AG09309 (cell line): ENCODE data around the gene CDC14A.

Experiments
- DNase-seq: peaks from one replicate; pipeline ENCODE4 v3.0.0-alpha.2; 2010; ENCODE audit warnings: low read depth
- H3K4me3 ChIP-seq: 2 replicates; pipeline ENCODE4 v1.5.1; 2011; ENCODE audit warnings: mild to moderate bottlenecking, low read depth, low read length, moderate library complexity; ENCODE audit not compliant: control insufficient read depth
- TF ChIP-seq, protein P1 (sequence below): IDR thresholded peaks from 2 replicates; pipeline ENCODE4 v1.5.1; 2011; ENCODE audit warnings: mild to moderate bottlenecking, low read depth, low read length, inconsistent platforms; ENCODE audit not compliant: insufficient read depth, control insufficient read depth; ENCODE audit errors: missing control alignments

CDC14A gene

GRCh38 chr1:100474834-100475233 is 122.5 kb downstream of the CDC14A start:
- no peak for DNase-seq
- no peak overlapping the region for H3K4me3 ChIP-seq
- TF ChIP-seq, protein P1, sequence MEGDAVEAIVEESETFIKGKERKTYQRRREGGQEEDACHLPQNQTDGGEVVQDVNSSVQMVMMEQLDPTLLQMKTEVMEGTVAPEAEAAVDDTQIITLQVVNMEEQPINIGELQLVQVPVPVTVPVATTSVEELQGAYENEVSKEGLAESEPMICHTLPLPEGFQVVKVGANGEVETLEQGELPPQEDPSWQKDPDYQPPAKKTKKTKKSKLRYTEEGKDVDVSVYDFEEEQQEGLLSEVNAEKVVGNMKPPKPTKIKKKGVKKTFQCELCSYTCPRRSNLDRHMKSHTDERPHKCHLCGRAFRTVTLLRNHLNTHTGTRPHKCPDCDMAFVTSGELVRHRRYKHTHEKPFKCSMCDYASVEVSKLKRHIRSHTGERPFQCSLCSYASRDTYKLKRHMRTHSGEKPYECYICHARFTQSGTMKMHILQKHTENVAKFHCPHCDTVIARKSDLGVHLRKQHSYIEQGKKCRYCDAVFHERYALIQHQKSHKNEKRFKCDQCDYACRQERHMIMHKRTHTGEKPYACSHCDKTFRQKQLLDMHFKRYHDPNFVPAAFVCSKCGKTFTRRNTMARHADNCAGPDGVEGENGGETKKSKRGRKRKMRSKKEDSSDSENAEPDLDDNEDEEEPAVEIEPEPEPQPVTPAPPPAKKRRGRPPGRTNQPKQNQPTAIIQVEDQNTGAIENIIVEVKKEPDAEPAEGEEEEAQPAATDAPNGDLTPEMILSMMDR = no peak

- TF ChIP-seq, protein P1 = no peak
- no peak overlapping the region for H3K4me3 ChIP-seq
- no peak for DNase-seq
These were observed 124.5 kb downstream of the CDC14A start for GRCh38 chr1:100476735-100477290.

DNA sequence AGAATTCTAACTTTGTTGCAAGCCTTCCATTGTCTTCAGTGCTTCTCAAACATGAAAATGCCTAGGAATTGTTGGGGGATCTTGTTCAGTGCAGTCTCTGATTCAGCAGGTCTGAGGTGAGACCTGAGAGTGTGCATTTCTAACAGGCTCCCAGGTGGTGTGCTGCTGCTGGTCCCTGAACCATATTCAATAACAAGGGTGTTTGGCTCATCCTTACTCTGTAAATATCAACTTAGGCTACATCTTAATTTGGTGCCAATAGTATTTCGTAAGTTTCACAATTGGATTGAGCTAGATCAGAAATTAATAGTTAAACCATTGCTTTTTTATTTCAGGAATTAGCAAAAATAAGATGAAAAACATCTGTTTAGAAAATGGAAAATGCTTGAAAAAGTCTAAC is 126.5 kb downstream of the CDC14A start:
- H3K4me3 ChIP-seq = no peak overlapping the region
- TF ChIP-seq, protein P1 = no peak
- no peak for DNase-seq

DNA sequence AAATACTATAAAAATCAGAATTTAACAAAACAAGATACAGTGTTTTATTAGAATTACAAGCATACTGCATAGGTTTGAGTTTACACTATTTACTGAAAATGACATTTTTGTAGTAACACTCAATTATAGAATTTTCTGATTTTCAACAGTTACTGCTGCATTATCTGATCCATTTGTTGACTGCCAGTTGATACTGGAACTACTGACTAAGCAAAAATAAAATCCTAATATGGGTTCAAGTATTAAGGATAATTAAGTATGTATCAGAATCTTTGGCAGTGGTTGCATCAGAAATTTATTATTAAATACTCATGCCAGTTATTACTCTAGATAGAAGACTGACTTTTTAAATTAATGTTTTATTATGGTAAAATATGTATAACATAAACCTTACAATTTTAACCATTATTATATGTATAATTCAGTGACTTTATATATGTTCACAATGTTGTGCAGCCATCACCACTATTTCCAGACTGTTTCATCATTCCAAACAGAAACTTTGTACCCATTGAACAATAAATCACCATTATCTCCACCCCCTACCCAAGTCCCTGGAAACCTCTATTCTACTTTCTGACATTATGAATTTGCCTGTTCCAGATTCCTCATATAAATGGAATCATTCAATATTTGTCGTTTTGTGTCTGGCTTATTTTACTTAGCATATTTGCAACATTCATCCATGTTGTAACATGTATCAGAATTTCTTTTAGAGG is 127.5 kb downstream of the CDC14A start:
- no peak overlapping the region for H3K4me3 ChIP-seq
- DNase-seq = no peak
- TF ChIP-seq, protein P1 = no peak

- DNase-seq = no peak
- no peak overlapping the region for H3K4me3 ChIP-seq
- TF ChIP-seq, protein P1 = no peak
These were observed 129.0 kb downstream of the CDC14A start for GRCh38 chr1:100481303-100481702.

- no peak for DNase-seq
- H3K4me3 ChIP-seq = no peak overlapping the region
- TF ChIP-seq, protein P1 = no peak
These were observed 129.9 kb downstream of the CDC14A start for GRCh38 chr1:100482167-100482566.
